Activated CD4-positive, alpha-beta T cell treated with anti-CD3 and anti-CD28 coated beads for 36 hours (primary cell): Measurements from ENCODE around the gene B4GALT5. TPM values are rescaled to one million over a fixed set of nuclear protein-coding genes. Genes with fewer than 3 reads are reported as not detected.
A peak's percentile ranks its signal among the peaks of the same experiment; 100 is the strongest.

Experiments used
- ATAC-seq: fragments of 200-7000 bp; cut with Tn5 transposase; one replicate; pipeline ENCODE4 v1.10.0; 2021; ENCODE audit warnings: mild to moderate bottlenecking, moderate library complexity
- CTCF ChIA-PET: fragments of 350-600 bp; sonication (Branson Sonifier 250); formaldehyde crosslinking; loops from one replicate; lab custom pipeline; 2021; ENCODE audit warnings: antibody characterized with exemption; lab: Charles Lee
- POLR2A ChIA-PET: fragments of 350-600 bp; sonication (Branson Sonifier 250); formaldehyde crosslinking; loops from one replicate; lab custom pipeline; 2021; ENCODE audit warnings: antibody characterized with exemption, inconsistent platforms; lab: Charles Lee
- DNase-seq: peaks from one replicate; pipeline ENCODE4 v3.0.0-alpha.2; 2020
- H3K27ac Mint-ChIP-seq: one replicate; pipeline ENCODE4 v1.8.0; 2021; ENCODE audit warnings: mixed read lengths
- H3K27me3 Mint-ChIP-seq: one replicate; pipeline ENCODE4 v1.8.0; 2021; ENCODE audit warnings: mixed read lengths
- H3K36me3 Mint-ChIP-seq: one replicate; pipeline ENCODE4 v1.8.0; 2021; ENCODE audit warnings: low read depth, mixed read lengths
- H3K4me1 Mint-ChIP-seq: one replicate; pipeline ENCODE4 v1.8.0; 2021; ENCODE audit warnings: mixed read lengths
- H3K4me3 Mint-ChIP-seq: one replicate; pipeline ENCODE4 v1.8.0; 2021; ENCODE audit warnings: mild to moderate bottlenecking, moderate library complexity, mixed read lengths
- H3K9me3 Mint-ChIP-seq: one replicate; pipeline ENCODE4 v1.8.0; 2021; ENCODE audit warnings: low read depth, mixed read lengths
- intact Hi-C, 2 experiments: fragments of 100-400 bp; cut with DNase I in 1 of 2; cut with micrococcal nuclease in 1 of 2; formaldehyde crosslinking; loops; one replicate each; pipeline versions ENCODE4 v1.14.2 to v1.15.1; 2022 to 2024; cut with DNase I, micrococcal nuclease
- total RNA-seq, 2 experiments: library from RNA; stranded (reverse); gene quantifications; one replicate each; pipeline ENCODE4 v1.2.3, GENCODE V29; 2021

The B4GALT5 gene
- total RNA-seq, 2 experiments from 2014 or later = 18.6 to 19.6 TPM

- CTCF ChIA-PET = interaction anchor here (0.7 to 1.2 kb wide), 3 partner anchors 15 to 152 kb away, joined by 3 read pairs; no protein-coding TSS in a partner anchor
- Mint-ChIP-seq H3K4me1 (peaks cover 68% of the 10 kb centered on the region), H3K27ac (peak overlapping the region; percentile 72), H3K27me3 (no peaks in the 10 kb centered on the region), H3K4me3 (no peak overlapping the region), H3K36me3 (peaks cover 9% of the 10 kb centered on the region), H3K9me3 (no peaks in the 10 kb centered on the region)
- POLR2A ChIA-PET = no interaction called here
- intact Hi-C loops = no loop called here
- ATAC-seq (no peak), DNase-seq (no peak)
Observed at GRCh38 chr20:49700411-49701185, 13.1 kb downstream of the B4GALT5 start.

- peak overlapping the region; percentile 34 for H3K4me3 Mint-ChIP-seq
- peaks cover 66% of the 10 kb centered on the region for H3K4me1 Mint-ChIP-seq
- ChIA-PET POLR2A (no interaction called here), CTCF (interaction anchor here (1.1 kb wide), 1 partner anchor 146 kb away, joined by 3 read pairs; no protein-coding TSS in a partner anchor)
- no peaks in the 10 kb centered on the region for H3K27me3 Mint-ChIP-seq
- H3K9me3 Mint-ChIP-seq = no peaks in the 10 kb centered on the region
- H3K27ac Mint-ChIP-seq = peak overlapping the region; percentile 73
- ATAC-seq (peak; percentile 87), DNase-seq (peak; percentile 47)
- intact Hi-C loops = loop anchor here (1.0 to 2.0 kb wide), 5 partner anchors 14 to 114 kb away; partner anchors contain the start of gene B4GALT5 (in 1 of the 2)
- H3K36me3 Mint-ChIP-seq = peaks cover 9% of the 10 kb centered on the region
Observed at GRCh38 chr20:49699200-49699992, 14.3 kb downstream of the B4GALT5 start.

GRCh38 chr20:49698477-49698876 lies 15.2 kb downstream of the B4GALT5 start:
- H3K36me3 Mint-ChIP-seq = peaks cover 9% of the 10 kb centered on the region
- ChIA-PET CTCF (interaction anchor here (0.9 to 1.4 kb wide), 3 partner anchors 12 to 90 kb away, joined by 3 to 5 read pairs (median 3); no protein-coding TSS in a partner anchor), POLR2A (no interaction called here)
- DNase-seq = no peak
- peak overlapping the region; percentile 73 for H3K27ac Mint-ChIP-seq
- H3K4me1 Mint-ChIP-seq = peaks cover 69% of the 10 kb centered on the region
- intact Hi-C loops = loop anchor here (2.0 kb wide), 2 partner anchors 20 to 30 kb away; no protein-coding TSS in a partner anchor
- peak overlapping the region; percentile 34 for H3K4me3 Mint-ChIP-seq
- no peak for ATAC-seq
- no peaks in the 10 kb centered on the region for H3K9me3 Mint-ChIP-seq
- no peaks in the 10 kb centered on the region for H3K27me3 Mint-ChIP-seq

GRCh38 chr20:49697071-49697470 lies 16.6 kb downstream of the B4GALT5 start:
- ChIA-PET CTCF (interaction anchor here (1.1 to 1.2 kb wide), 2 partner anchors 11 to 18 kb away, joined by 3 to 5 read pairs; no protein-coding TSS in a partner anchor), POLR2A (interaction anchor here (0.6 kb wide), 1 partner anchor 348 kb away, joined by 3 read pairs; no protein-coding TSS in a partner anchor)
- H3K4me3 Mint-ChIP-seq = no peak overlapping the region
- H3K36me3 Mint-ChIP-seq = peaks cover 5% of the 10 kb centered on the region
- no peak overlapping the region for H3K27ac Mint-ChIP-seq
- no peaks in the 10 kb centered on the region for H3K9me3 Mint-ChIP-seq
- H3K27me3 Mint-ChIP-seq = no peaks in the 10 kb centered on the region
- intact Hi-C loops = no loop called here
- DNase-seq (no peak), ATAC-seq (no peak)
- peaks cover 71% of the 10 kb centered on the region for H3K4me1 Mint-ChIP-seq

GRCh38 chr20:49696594-49696993 lies 17.1 kb downstream of the B4GALT5 start:
- intact Hi-C loops = no loop called here
- H3K9me3 Mint-ChIP-seq = no peaks in the 10 kb centered on the region
- POLR2A ChIA-PET = no interaction called here
- peaks cover 66% of the 10 kb centered on the region for H3K4me1 Mint-ChIP-seq
- no peak overlapping the region for H3K27ac Mint-ChIP-seq
- H3K36me3 Mint-ChIP-seq = peaks cover 4% of the 10 kb centered on the region
- ATAC-seq (no peak), DNase-seq (no peak)
- no peaks in the 10 kb centered on the region for H3K27me3 Mint-ChIP-seq
- H3K4me3 Mint-ChIP-seq = no peak overlapping the region
- CTCF ChIA-PET = interaction anchor here (1.1 to 1.2 kb wide), 2 partner anchors 11 to 17 kb away, joined by 3 to 5 read pairs; no protein-coding TSS in a partner anchor

GRCh38 chr20:49695830-49696229 lies 17.8 kb downstream of the B4GALT5 start:
- no peak for DNase-seq
- intact Hi-C loops = no loop called here
- POLR2A ChIA-PET = no interaction called here
- Mint-ChIP-seq H3K36me3 (peaks cover 4% of the 10 kb centered on the region), H3K4me1 (peaks cover 58% of the 10 kb centered on the region), H3K9me3 (no peaks in the 10 kb centered on the region), H3K4me3 (no peak overlapping the region), H3K27me3 (no peaks in the 10 kb centered on the region), H3K27ac (no peak overlapping the region)
- CTCF ChIA-PET = no interaction called here
- ATAC-seq = no peak

- intact Hi-C loops = no loop called here
- Mint-ChIP-seq H3K36me3 (peaks cover 4% of the 10 kb centered on the region), H3K4me3 (no peak overlapping the region), H3K9me3 (no peaks in the 10 kb centered on the region), H3K4me1 (peaks cover 51% of the 10 kb centered on the region), H3K27ac (no peak overlapping the region), H3K27me3 (no peaks in the 10 kb centered on the region)
- ATAC-seq (peak; percentile 35), DNase-seq (no peak)
- ChIA-PET POLR2A (no interaction called here), CTCF (interaction anchor here (2.0 kb wide), 1 partner anchor 16 kb away, joined by 7 read pairs; no protein-coding TSS in a partner anchor)
Observed at GRCh38 chr20:49694450-49695071, 19.1 kb downstream of the B4GALT5 start.

- Mint-ChIP-seq H3K27ac (no peak overlapping the region), H3K36me3 (peaks cover 4% of the 10 kb centered on the region), H3K4me1 (peaks cover 41% of the 10 kb centered on the region), H3K4me3 (no peak overlapping the region), H3K9me3 (no peaks in the 10 kb centered on the region), H3K27me3 (no peaks in the 10 kb centered on the region)
- ChIA-PET CTCF (interaction anchor here (0.9 to 2.0 kb wide), 5 partner anchors 10 to 153 kb away, joined by 3 to 7 read pairs (median 4); no protein-coding TSS in a partner anchor), POLR2A (no interaction called here)
- no peak for DNase-seq
- intact Hi-C loops = no loop called here
- no peak for ATAC-seq
Observed at GRCh38 chr20:49693435-49694171, 20.1 kb downstream of the B4GALT5 start.

GRCh38 chr20:49692941-49693340 lies 20.7 kb downstream of the B4GALT5 start:
- ATAC-seq = no peak
- ChIA-PET CTCF (interaction anchor here (0.9 to 2.0 kb wide), 5 partner anchors 10 to 153 kb away, joined by 3 to 7 read pairs (median 4); no protein-coding TSS in a partner anchor), POLR2A (no interaction called here)
- no peaks in the 10 kb centered on the region for H3K9me3 Mint-ChIP-seq
- H3K27ac Mint-ChIP-seq = no peak overlapping the region
- no peak overlapping the region for H3K4me3 Mint-ChIP-seq
- peaks cover 40% of the 10 kb centered on the region for H3K4me1 Mint-ChIP-seq
- intact Hi-C loops = no loop called here
- peaks cover 4% of the 10 kb centered on the region for H3K36me3 Mint-ChIP-seq
- DNase-seq = no peak
- no peaks in the 10 kb centered on the region for H3K27me3 Mint-ChIP-seq

GRCh38 chr20:49691818-49692568 lies 21.7 kb downstream of the B4GALT5 start:
- intact Hi-C loops = no loop called here

More at GRCh38 chr20:49691818-49692568, 21.7 kb downstream of the B4GALT5 start:
- no peak for DNase-seq
- peaks cover 32% of the 10 kb centered on the region for H3K4me1 Mint-ChIP-seq
- no peaks in the 10 kb centered on the region for H3K9me3 Mint-ChIP-seq
- H3K27ac Mint-ChIP-seq = peak overlapping the region; percentile 0
- no peak for ATAC-seq
- no peak overlapping the region for H3K4me3 Mint-ChIP-seq
- ChIA-PET POLR2A (no interaction called here), CTCF (no interaction called here)
- no peaks in the 10 kb centered on the region for H3K36me3 Mint-ChIP-seq
- H3K27me3 Mint-ChIP-seq = no peaks in the 10 kb centered on the region
